H1 (cell line): ENCODE results near the gene UBAP1L. TPM values are rescaled to one million over a fixed set of nuclear protein-coding genes. Genes with fewer than 3 reads are reported as not detected.

Source experiments
- CTCF ChIA-PET: fragments of 300-600 bp; sonication (Branson Sonifier 250); formaldehyde crosslinking; loops from one replicate; lab custom pipeline; 2021; ENCODE audit not compliant: partially characterized antibody; lab: Charles Lee
- POLR2A ChIA-PET: fragments of 300-600 bp; sonication (Branson Sonifier 250); formaldehyde crosslinking; loops from one replicate; lab custom pipeline; 2021; ENCODE audit warnings: inconsistent platforms; ENCODE audit not compliant: partially characterized antibody; lab: Charles Lee
- DNase-seq, 2 experiments: peaks; one replicate each; pipeline versions ENCODE4 v3.0.0 to v3.0.0-alpha.2; 2010 to 2022; ENCODE audit warnings: low spot score in 2 of 2, low read depth in 1 of 2, mixed read lengths in 1 of 2
- FAIRE-seq: peaks from 2 replicates; lab custom pipeline; 2011; peaks lifted over from hg19 to GRCh38; lab: Jason Lieb, UNC
- H2AFZ ChIP-seq: 2 replicates; pipeline ENCODE4 v1.8.1; 2012; ENCODE audit warnings: low read length, inconsistent platforms
- H2AK5ac ChIP-seq: 2 replicates; pipeline ENCODE4 v1.6.1; 2013; ENCODE audit warnings: low read depth, low read length
- H2BK120ac ChIP-seq: replicated peaks from 2 replicates; pipeline ENCODE3; 2013; ENCODE audit warnings: low read depth, low read length, inconsistent platforms
- H2BK12ac ChIP-seq: 2 replicates; pipeline ENCODE4 v1.6.1; 2013; ENCODE audit warnings: low read depth, low read length
- H2BK15ac ChIP-seq: 2 replicates; pipeline ENCODE4 v1.6.1; 2013; ENCODE audit warnings: low read length
- H2BK20ac ChIP-seq: 2 replicates; pipeline ENCODE4 v1.6.1; 2013; ENCODE audit warnings: low read length
- H2BK5ac ChIP-seq: 2 replicates; pipeline ENCODE4 v1.6.1; 2013; ENCODE audit warnings: low read depth, low read length
- H3K14ac ChIP-seq: 2 replicates; pipeline ENCODE4 v1.6.1; 2013; ENCODE audit warnings: inconsistent platforms; ENCODE audit not compliant: insufficient read length
- H3K18ac ChIP-seq: 2 replicates; pipeline ENCODE4 v1.6.1; 2013; ENCODE audit warnings: low read length; ENCODE audit errors: extremely low read depth
- H3K23ac ChIP-seq: 2 replicates; pipeline ENCODE4 v1.6.1; 2013; ENCODE audit warnings: inconsistent platforms; ENCODE audit not compliant: insufficient read length
- H3K23me2 ChIP-seq: 2 replicates; pipeline ENCODE4 v1.6.1; 2013; ENCODE audit warnings: low read depth, low read length
- H3K27ac ChIP-seq: 2 replicates; pipeline ENCODE4 v1.6.1; 2011; ENCODE audit warnings: low read depth, low read length, inconsistent platforms
- H3K27me3 ChIP-seq, 4 experiments: replicated peaks in 1 of 4; 1 replicate in 1 of 4; 2 replicates in 3 of 4; pipeline versions ENCODE4 v1.6.1 to v1.8.1; 2011 to 2013; ENCODE audit warnings: low read length in 3 of 4, mild to moderate bottlenecking in 3 of 4, inconsistent platforms in 2 of 4, mixed read lengths in 2 of 4, moderate library complexity in 1 of 4; ENCODE audit not compliant: control insufficient read depth in 3 of 4, insufficient read depth in 3 of 4; ENCODE audit errors: extremely low read depth in 1 of 4
- H3K36me3 ChIP-seq, 4 experiments: 2 replicates each; pipeline versions ENCODE4 v1.6.1 to v1.8.1; 2011 to 2013; ENCODE audit warnings: mild to moderate bottlenecking in 4 of 4, low read length in 3 of 4, moderate library complexity in 2 of 4, control low read depth in 1 of 4, inconsistent platforms in 1 of 4; ENCODE audit not compliant: insufficient read depth in 4 of 4, control insufficient read depth in 2 of 4
- H3K4ac ChIP-seq: replicated peaks from 2 replicates; pipeline ENCODE3; 2013; ENCODE audit warnings: low read length, low read depth, mixed read lengths, inconsistent platforms; ENCODE audit not compliant: insufficient read length
- H3K4me1 ChIP-seq, 4 experiments: replicated peaks in 1 of 4; 1 replicate in 1 of 4; 2 replicates in 3 of 4; pipeline versions ENCODE4 v1.6.1 to v1.8.1; 2011 to 2013; ENCODE audit warnings: low read length in 3 of 4, inconsistent platforms in 2 of 4, mixed read lengths in 1 of 4; ENCODE audit not compliant: insufficient read depth in 4 of 4, control insufficient read depth in 3 of 4
- H3K4me2 ChIP-seq, 2 experiments: 2 replicates each; pipeline versions ENCODE4 v1.6.1 to v1.8.1; 2011 to 2013; ENCODE audit warnings: low read depth in 2 of 2, low read length in 2 of 2, control low read depth in 1 of 2, inconsistent platforms in 1 of 2, mild to moderate bottlenecking in 1 of 2; ENCODE audit not compliant: insufficient read depth in 1 of 2
- H3K4me3 ChIP-seq, 4 experiments: fragments of 200-600, 300-600 bp in 1 of 4; sonication (generic), shearing (Covaris generic), sonication (Bioruptor Twin) in 1 of 4; 2 replicates each; pipeline versions ENCODE4 v1.5.1 to v1.8.1; 2011 to 2016; ENCODE audit warnings: low read length in 4 of 4, low read depth in 3 of 4, control low read depth in 2 of 4, inconsistent platforms in 2 of 4, mild to moderate bottlenecking in 2 of 4, mixed read lengths in 1 of 4, moderate library complexity in 1 of 4; ENCODE audit not compliant: insufficient read depth in 2 of 4; ENCODE audit errors: extremely low read depth in 1 of 4
- H3K56ac ChIP-seq: replicated peaks from 2 replicates; pipeline ENCODE3; 2013; ENCODE audit warnings: low read depth, mild to moderate bottlenecking, mixed read lengths, low read length, inconsistent platforms; ENCODE audit not compliant: insufficient read length
- H3K79me1 ChIP-seq: 2 replicates; pipeline ENCODE4 v1.6.1; 2013; ENCODE audit warnings: low read depth, low read length, control low read depth
- H3K79me2 ChIP-seq, 2 experiments: 2 replicates each; pipeline versions ENCODE4 v1.6.1 to v1.8.1; 2012 to 2013; ENCODE audit warnings: low read length in 2 of 2, mild to moderate bottlenecking in 2 of 2, inconsistent platforms in 1 of 2; ENCODE audit not compliant: insufficient read depth in 2 of 2, control insufficient read depth in 1 of 2
- H3K9ac ChIP-seq, 4 experiments: replicated peaks in 1 of 4; 1 replicate in 1 of 4; 2 replicates in 3 of 4; pipeline versions ENCODE4 v1.6.1 to v1.8.1; 2011 to 2013; ENCODE audit warnings: low read depth in 3 of 4, low read length in 3 of 4, control low read depth in 2 of 4, mild to moderate bottlenecking in 2 of 4, moderate library complexity in 2 of 4, inconsistent platforms in 1 of 4; ENCODE audit errors: extremely low read depth in 1 of 4
- H3K9me3 ChIP-seq, 2 experiments: 2 replicates each; pipeline versions ENCODE4 v1.6.1 to v1.8.1; 2012 to 2013; ENCODE audit warnings: mild to moderate bottlenecking in 2 of 2, moderate library complexity in 2 of 2, control low read depth in 1 of 2, inconsistent platforms in 1 of 2, low read depth in 1 of 2, low read length in 1 of 2, mixed read lengths in 1 of 2; ENCODE audit not compliant: insufficient read depth in 2 of 2
- H4K20me1 ChIP-seq, 2 experiments: replicated peaks in 1 of 2; 2 replicates each; pipeline versions ENCODE3 to v1.8.1; 2011 to 2013; ENCODE audit warnings: inconsistent platforms in 2 of 2, low read length in 2 of 2, mild to moderate bottlenecking in 1 of 2; ENCODE audit not compliant: insufficient read depth in 2 of 2, control insufficient read depth in 1 of 2
- H4K5ac ChIP-seq: 2 replicates; pipeline ENCODE4 v1.6.1; 2013; ENCODE audit warnings: low read length, low read depth, mixed read lengths, inconsistent platforms; ENCODE audit not compliant: insufficient read length
- H4K8ac ChIP-seq: 2 replicates; pipeline ENCODE4 v1.8.0; 2013; ENCODE audit warnings: mild to moderate bottlenecking, moderate library complexity, low read length, inconsistent platforms; ENCODE audit not compliant: insufficient read depth; ENCODE audit errors: extremely low read depth
- H4K91ac ChIP-seq: replicated peaks from 2 replicates; pipeline ENCODE3; 2013; ENCODE audit warnings: low read length, mixed read lengths, inconsistent platforms; ENCODE audit not compliant: insufficient read length
- BCL11A ChIP-seq, 2 experiments: IDR thresholded peaks; one replicate each; pipeline ENCODE4 v1.6.1; 2011; ENCODE audit warnings: low read depth in 2 of 2, low read length in 2 of 2, mild to moderate bottlenecking in 2 of 2
- RAD21 ChIP-seq, 2 experiments: IDR thresholded peaks in 1 of 2; conservative IDR thresholded peaks in 1 of 2; 2 replicates each; pipeline ENCODE4 v1.6.1; 2011; ENCODE audit warnings: low read depth in 2 of 2, low read length in 2 of 2, improper control_type of control experiment in 1 of 2, inconsistent platforms in 1 of 2, mild to moderate bottlenecking in 1 of 2, moderate library complexity in 1 of 2
- SIN3A ChIP-seq, 2 experiments: IDR thresholded peaks in 1 of 2; conservative IDR thresholded peaks in 1 of 2; 2 replicates each; pipeline ENCODE4 v1.6.1; 2011 to 2012; ENCODE audit warnings: low read length in 2 of 2, improper control_type of control experiment in 1 of 2, low read depth in 1 of 2, mild to moderate bottlenecking in 1 of 2
- TEAD4 ChIP-seq: IDR thresholded peaks from 2 replicates; pipeline ENCODE4 v1.6.1; 2012; ENCODE audit warnings: low read depth, low read length, inconsistent platforms, mixed read lengths
- ZNF274 ChIP-seq: IDR thresholded peaks from 2 replicates; pipeline ENCODE4 v1.7.0; 2012; ENCODE audit warnings: low read length, borderline replicate concordance; ENCODE audit errors: extremely low read depth
- WGBS, 2 experiments: shearing (Covaris generic) in 1 of 2; methylation state at CpG; one replicate each; pipeline versions ENCODE4 v1.1.6 to v1.1.7; 2013 to 2015; ENCODE audit warnings: low lambda C conversion rate in 2 of 2, mixed read lengths in 2 of 2, inconsistent platforms in 1 of 2, low coverage in 1 of 2, missing lambda C conversion rate in 1 of 2; ENCODE audit not compliant: insufficient replicate concordance in 2 of 2, insufficient coverage in 1 of 2, insufficient read length in 1 of 2; ENCODE audit errors: extremely low coverage in 1 of 2, missing lambda C conversion rate in 1 of 2; 5-methylcytosine and 5-hydroxymethylcytosine counted together
- polyA plus RNA-seq, 7 experiments: library from polyadenylated mRNA; depleted of rRNA in 3 of 7; stranded (reverse) in 5 of 7; unstranded in 2 of 7; fragments of >200 nt in 5 of 7; fragments of 200-250 nt in 2 of 7; gene quantifications; 1 replicate in 5 of 7; 2 replicates in 1 of 7; 4 replicates in 1 of 7; pipeline versions ENCODE4 v1.2.1 to v1.2.3, GENCODE V29; 2011 to 2013; ENCODE audit warnings: missing spikeins in 2 of 7, mixed read lengths in 2 of 7
- total RNA-seq: library from RNA; stranded (reverse); fragmentation: NEBNext Ultra II Directional; extraction: Animal tissue kit (Norgen Biotek cat#: 25700); gene quantifications from 2 replicates; pipeline ENCODE4 v1.2.1, GENCODE V29; 2021

The UBAP1L gene
- total and polyA plus RNA-seq, 2 of the 8 experiments (the other 6 are each of a cell fraction or from before 2014, with no cell fraction given): 0.67 to 1.7 TPM

- no peaks in the 10 kb centered on the region for H3K9me3 ChIP-seq
- TF ChIP-seq TEAD4 (0 out of 2 replicates have a peak, but pooled peaks have one; percentile 21), ZNF274 (no peak), RAD21 (IDR thresholded peaks at IDR 0.05 in 1 of 2, conservative IDR thresholded peaks at IDR 0.05 in 1 of 2; ENCODE audit: low read depth in 2 of 2, low read length in 2 of 2) (peak; percentile 96), BCL11A (IDR thresholded peaks at IDR 0.05; ENCODE audit: low read depth in 2 of 2, low read length in 2 of 2) (no peak), SIN3A (conservative IDR thresholded peaks at IDR 0.05 in 1 of 2, IDR thresholded peaks at IDR 0.05 in 1 of 2; ENCODE audit: low read depth in 1 of 2, low read length in 2 of 2) (peak; percentile 93 to 98; a peak in 3 of 4 replicates)
Observed at GRCh38 chr15:65054333-65055200, 60.4 kb downstream of the UBAP1L start.

More at GRCh38 chr15:65054333-65055200, 60.4 kb downstream of the UBAP1L start:
- no peak overlapping the region for H3K27ac ChIP-seq
- no peak overlapping the region for H3K4ac ChIP-seq
- H2BK20ac ChIP-seq: no peak overlapping the region
- no peaks in the 10 kb centered on the region; a peak in 1 of 8 replicates for H3K36me3 ChIP-seq
- H4K91ac ChIP-seq: no peak overlapping the region
- no peaks in the 10 kb centered on the region for H4K20me1 ChIP-seq
- H3K4me3 ChIP-seq: no peak overlapping the region
- no peak overlapping the region for H3K4me2 ChIP-seq
- 79% methylated on average over 25 of the region's 26 CpGs; no CpG with 5 or more reads in 1 of the 2 experiments for WGBS, 2 experiments
- no peak overlapping the region for H3K18ac ChIP-seq
- no peak overlapping the region for H2AFZ ChIP-seq
- no peak overlapping the region for H2BK15ac ChIP-seq
- no peak overlapping the region for H3K9ac ChIP-seq
- no peak overlapping the region for H2AK5ac ChIP-seq
- no peaks in the 10 kb centered on the region for H3K79me2 ChIP-seq
- H4K8ac ChIP-seq: no peak overlapping the region
- H3K79me1 ChIP-seq: no peaks in the 10 kb centered on the region
- DNase-seq: peak in 1 of 2 experiments; percentile 88
- no peaks in the 10 kb centered on the region; a peak in 2 of 7 replicates for H3K27me3 ChIP-seq
- POLR2A ChIA-PET: interaction anchor here (0.9 to 1.7 kb wide), 8 partner anchors 9 to 66 kb away, joined by 3 to 5 read pairs (median 3); no protein-coding TSS in a partner anchor
- H3K14ac ChIP-seq: no peak overlapping the region
- no peaks in the 10 kb centered on the region for H3K23me2 ChIP-seq
- no peaks in the 10 kb centered on the region for H3K4me1 ChIP-seq
- no peak overlapping the region for H2BK120ac ChIP-seq
- FAIRE-seq: no peak
- 0 out of 2 replicates have a peak overlapping the region, but pooled peaks have one; percentile 60 for H2BK5ac ChIP-seq
- CTCF ChIA-PET: interaction anchor here (0.7 to 33.2 kb wide), 12 partner anchors 12 to 216 kb away, joined by 3 to 1213 read pairs (median 14); partner anchors contain the start of genes KBTBD13, RASL12, SLC51B and UBAP1L
- H4K5ac ChIP-seq: no peak overlapping the region
- no peak overlapping the region for H3K56ac ChIP-seq
- H2BK12ac ChIP-seq: no peak overlapping the region
- H3K23ac ChIP-seq: no peak overlapping the region
